HCT116 (cell line): ENCODE results near the gene MAP6D1. TPM values are rescaled to one million over a fixed set of nuclear protein-coding genes. Genes with fewer than 3 reads are reported as not detected.

Source experiments
- ATAC-seq: fragments of 200-7000 bp; cut with Tn5 transposase; 2 replicates; pipeline ENCODE4 v1.9.1; 2020; ENCODE audit warnings: mild to moderate bottlenecking, moderate library complexity
- BruUV-seq: library from RNA; stranded (reverse); fragments of 400-500 nt; replicated peaks from 2 replicates; lab custom pipeline; 2021; lab: Mats Ljungman, UMichigan
- CTCF ChIA-PET: fragments of 300-600 bp; sonication (Branson Sonifier 250); formaldehyde crosslinking; loops from one replicate; lab custom pipeline; 2021; ENCODE audit warnings: antibody characterized with exemption; lab: Charles Lee
- POLR2A ChIA-PET: fragments of 300-600, 350-600 bp; sonication (Branson Sonifier 250); formaldehyde crosslinking; loops from one replicate; lab custom pipeline; 2021; ENCODE audit warnings: antibody characterized with exemption; lab: Charles Lee
- RAD21 ChIA-PET, 2 experiments: fragments of 300-600 bp; sonication (Branson Sonifier 250); formaldehyde crosslinking; loops; one replicate each; lab custom pipeline; 2023; ENCODE audit warnings: low total read pairs in 2 of 2; ENCODE audit not compliant: uncharacterized antibody in 2 of 2, unreplicated experiment in 2 of 2, low non-redundant PET in 1 of 2; lab: Charles Lee
- DNase-seq: peaks from one replicate; pipeline ENCODE4 v3.0.0-alpha.2; 2010; ENCODE audit warnings: low read depth, low spot score
- H2AFZ ChIP-seq: fragments of 200-600 bp; shearing (Covaris generic), sonication (generic); 2 replicates; pipeline ENCODE4 v1.6.1; 2017; ENCODE audit warnings: low read depth, mixed run types, mixed read lengths, antibody characterized with exemption, low read length; ENCODE audit not compliant: poor library complexity, severe bottlenecking
- H3K27ac ChIP-seq: 2 replicates; pipeline ENCODE4 v1.5.1; 2012; ENCODE audit warnings: low read depth, low read length
- H3K27me3 ChIP-seq: fragments of 200-600 bp; sonication (generic); 2 replicates; pipeline ENCODE4 v1.6.1; 2016; ENCODE audit warnings: mixed run types, low read length, mixed read lengths; ENCODE audit not compliant: insufficient read depth
- H3K36me3 ChIP-seq, 2 experiments: fragments of 200-500 bp in 1 of 2; fragments of 200-600 bp in 1 of 2; sonication (Bioruptor generic) in 1 of 2; sonication (generic) in 1 of 2; 2 replicates each; pipeline versions ENCODE4 v1.5.1 to v1.6.1; 2014 to 2016; ENCODE audit warnings: low read length in 2 of 2, inconsistent platforms in 1 of 2, mixed read lengths in 1 of 2, mixed run types in 1 of 2; ENCODE audit not compliant: insufficient read depth in 2 of 2, control insufficient read depth in 1 of 2
- H3K4me1 ChIP-seq, 2 experiments: fragments of 200-600 bp in 1 of 2; sonication (generic) in 1 of 2; 2 replicates each; pipeline versions ENCODE4 v1.5.1 to v1.6.1; 2012 to 2017; ENCODE audit warnings: low read length in 2 of 2, inconsistent platforms in 1 of 2, mild to moderate bottlenecking in 1 of 2, mixed read lengths in 1 of 2, mixed run types in 1 of 2, moderate library complexity in 1 of 2; ENCODE audit not compliant: insufficient read depth in 2 of 2, control insufficient read depth in 1 of 2
- H3K4me2 ChIP-seq: fragments of 200-600 bp; sonication (generic); 2 replicates; pipeline ENCODE4 v1.6.1; 2017; ENCODE audit warnings: mixed run types, low read length, mixed read lengths
- H3K4me3 ChIP-seq, 2 experiments: fragments of 200-600 bp in 1 of 2; sonication (generic) in 1 of 2; replicated peaks in 1 of 2; 2 replicates each; pipeline ENCODE4 v1.5.1; 2011 to 2016; ENCODE audit warnings: low read length in 2 of 2, control low read depth in 1 of 2, low read depth in 1 of 2, mild to moderate bottlenecking in 1 of 2, mixed read lengths in 1 of 2, mixed run types in 1 of 2
- H3K79me2 ChIP-seq: fragments of 200-600 bp; sonication (generic); 2 replicates; pipeline ENCODE4 v1.6.1; 2017; ENCODE audit warnings: mild to moderate bottlenecking, mixed run types, low read length, moderate library complexity, mixed read lengths; ENCODE audit not compliant: insufficient read depth
- H3K9ac ChIP-seq: fragments of 200-600 bp; sonication (generic); 2 replicates; pipeline ENCODE4 v1.6.1; 2016; ENCODE audit warnings: low read length, mixed read lengths
- H3K9me2 ChIP-seq: fragments of 200-600 bp; sonication (generic), shearing (Covaris generic); 2 replicates; pipeline ENCODE4 v1.6.1; 2017; ENCODE audit warnings: mixed run types, mild to moderate bottlenecking, moderate library complexity; ENCODE audit not compliant: insufficient read depth
- H3K9me3 ChIP-seq, 2 experiments: fragments of 200-500 bp in 1 of 2; fragments of 200-600 bp in 1 of 2; sonication (Bioruptor generic) in 1 of 2; sonication (generic) in 1 of 2; 2 replicates each; pipeline ENCODE4 v1.6.1; 2014 to 2017; ENCODE audit warnings: low read length in 2 of 2, mixed read lengths in 2 of 2, inconsistent platforms in 1 of 2, low read depth in 1 of 2, mild to moderate bottlenecking in 1 of 2, mixed run types in 1 of 2, moderate library complexity in 1 of 2; ENCODE audit not compliant: control insufficient read depth in 1 of 2, insufficient read depth in 1 of 2
- H4K20me1 ChIP-seq: fragments of 200-600 bp; sonication (generic), shearing (Covaris generic); 2 replicates; pipeline ENCODE4 v1.6.1; 2017; ENCODE audit warnings: mixed run types, mild to moderate bottlenecking, moderate library complexity; ENCODE audit not compliant: insufficient read depth
- CEBPB ChIP-seq: IDR thresholded peaks from 2 replicates; pipeline ENCODE4 v1.6.1; 2012; ENCODE audit warnings: low read depth
- EGR1 ChIP-seq: IDR thresholded peaks from 2 replicates; pipeline ENCODE4 v1.6.1; 2012; ENCODE audit warnings: low read depth
- ELF1 ChIP-seq: IDR thresholded peaks from 2 replicates; pipeline ENCODE4 v1.6.1; 2012; ENCODE audit warnings: low read depth, borderline replicate concordance
- FOSL1 ChIP-seq: IDR thresholded peaks from 2 replicates; pipeline ENCODE4 v1.6.1; 2012; ENCODE audit warnings: low read depth
- RAD21 ChIP-seq: IDR thresholded peaks from 2 replicates; pipeline ENCODE4 v1.6.1; 2012; ENCODE audit warnings: low read depth, mild to moderate bottlenecking
- SRF ChIP-seq: IDR thresholded peaks from 2 replicates; pipeline ENCODE4 v1.6.1; 2012; ENCODE audit warnings: low read depth
- TCF7L2 ChIP-seq: IDR thresholded peaks from 2 replicates; pipeline ENCODE4 v1.7.0; 2011; ENCODE audit warnings: borderline replicate concordance, inconsistent platforms; ENCODE audit not compliant: insufficient read depth, insufficient read length; ENCODE audit errors: extremely low read depth
- YY1 ChIP-seq: IDR thresholded peaks from 2 replicates; pipeline ENCODE4 v1.6.1; 2011; ENCODE audit warnings: low read length, low read depth, moderate library complexity, mild to moderate bottlenecking; ENCODE audit not compliant: insufficient replicate concordance; ENCODE audit errors: extremely low read depth
- ZFX ChIP-seq: fragments of 450-650 bp; IDR thresholded peaks from 2 replicates; pipeline ENCODE4 v1.6.1; 2017
- intact Hi-C: fragments of 100-400 bp; cut with micrococcal nuclease; formaldehyde crosslinking; loops from 2 replicates; pipeline ENCODE4 v1.10.0; 2022
- total RNA-seq: library from RNA; stranded (reverse); gene quantifications from one replicate; pipeline ENCODE4 v1.2.1, GENCODE V29; 2021; ENCODE audit not compliant: unreplicated experiment
- TF ChIP-seq, protein P1 (sequence below): IDR thresholded peaks from 2 replicates; pipeline ENCODE4 v1.6.1; 2012
- TF ChIP-seq, protein P2 (sequence below): IDR thresholded peaks from 2 replicates; pipeline ENCODE4 v1.6.1; 2011; ENCODE audit warnings: mild to moderate bottlenecking, low read length, moderate library complexity; ENCODE audit not compliant: insufficient replicate concordance; ENCODE audit errors: extremely low read depth

Gene MAP6D1
- total RNA-seq, 1 experiment from 2014 or later, result 5.3 TPM

DNA sequence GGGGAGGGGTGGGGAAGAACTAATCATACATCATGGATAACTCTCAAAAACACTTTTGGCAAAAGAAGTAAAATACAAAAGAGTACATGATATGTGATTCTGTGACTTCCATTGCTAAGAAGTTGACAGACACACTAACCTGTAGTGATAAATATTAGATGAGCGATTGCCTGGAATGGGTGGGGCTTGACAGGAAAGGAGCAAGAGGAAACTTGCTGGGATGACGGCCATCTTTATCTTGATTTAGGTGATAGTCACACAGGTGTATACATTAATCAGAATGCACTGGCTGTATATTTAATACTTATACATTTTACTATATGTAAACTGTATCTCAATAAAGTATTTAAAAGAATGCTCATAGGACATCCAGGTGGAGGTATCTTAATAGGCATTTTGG, 46.2 kb upstream of the MAP6D1 start:
- Histone ChIP-seq H3K27ac (no peak overlapping the region), H3K9ac (no peak overlapping the region), H3K79me2 (peaks cover 87% of the 10 kb centered on the region), H2AFZ (no peak overlapping the region), H3K4me2 (no peak overlapping the region), H3K9me3 (no peaks in the 10 kb centered on the region), H3K9me2 (no peaks in the 10 kb centered on the region), H4K20me1 (no peaks in the 10 kb centered on the region), H3K4me1 (peaks cover 0 to 9% of the 10 kb centered on the region in 2 experiments; a peak in 2 of 4 replicates), H3K27me3 (no peaks in the 10 kb centered on the region), H3K4me3 (no peak overlapping the region), H3K36me3 (peaks cover 4 to 6% of the 10 kb centered on the region in 2 experiments; a peak in 2 of 4 replicates)
- BruUV-seq, result no TSS peak
- ChIA-PET CTCF (no interaction called here), RAD21 (no interaction called here), POLR2A (no interaction called here)
- DNase-seq (no peak), ATAC-seq (no peak)
- TF ChIP-seq ZFX (no peak), YY1 (no peak), TCF7L2 (no peak), RAD21 (no peak), ELF1 (no peak), CEBPB (no peak), EGR1 (no peak), FOSL1 (no peak), SRF (no peak)
- TF ChIP-seq, protein P1, sequence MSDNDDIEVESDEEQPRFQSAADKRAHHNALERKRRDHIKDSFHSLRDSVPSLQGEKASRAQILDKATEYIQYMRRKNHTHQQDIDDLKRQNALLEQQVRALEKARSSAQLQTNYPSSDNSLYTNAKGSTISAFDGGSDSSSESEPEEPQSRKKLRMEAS, result no peak
- TF ChIP-seq, protein P2, sequence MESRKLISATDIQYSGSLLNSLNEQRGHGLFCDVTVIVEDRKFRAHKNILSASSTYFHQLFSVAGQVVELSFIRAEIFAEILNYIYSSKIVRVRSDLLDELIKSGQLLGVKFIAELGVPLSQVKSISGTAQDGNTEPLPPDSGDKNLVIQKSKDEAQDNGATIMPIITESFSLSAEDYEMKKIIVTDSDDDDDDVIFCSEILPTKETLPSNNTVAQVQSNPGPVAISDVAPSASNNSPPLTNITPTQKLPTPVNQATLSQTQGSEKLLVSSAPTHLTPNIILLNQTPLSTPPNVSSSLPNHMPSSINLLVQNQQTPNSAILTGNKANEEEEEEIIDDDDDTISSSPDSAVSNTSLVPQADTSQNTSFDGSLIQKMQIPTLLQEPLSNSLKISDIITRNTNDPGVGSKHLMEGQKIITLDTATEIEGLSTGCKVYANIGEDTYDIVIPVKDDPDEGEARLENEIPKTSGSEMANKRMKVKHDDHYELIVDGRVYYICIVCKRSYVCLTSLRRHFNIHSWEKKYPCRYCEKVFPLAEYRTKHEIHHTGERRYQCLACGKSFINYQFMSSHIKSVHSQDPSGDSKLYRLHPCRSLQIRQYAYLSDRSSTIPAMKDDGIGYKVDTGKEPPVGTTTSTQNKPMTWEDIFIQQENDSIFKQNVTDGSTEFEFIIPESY, result no peak
- intact Hi-C loops, result no loop called here
